Putamen (tissue), 1 donor: ENCODE results near the gene SCAMP1.
A peak's percentile ranks its signal among the peaks of the same experiment; 100 is the strongest.

ENCODE experiments used
- DNase-seq: peaks from one replicate; pipeline ENCODE4 v3.0.0-alpha.2; 2016; ENCODE audit warnings: low spot score

Gene SCAMP1

GRCh38 chr5:78496373-78496772 lies 136.0 kb downstream of the SCAMP1 start:
- DNase-seq, result no peak

- no peak for DNase-seq
These were observed 137.4 kb downstream of the SCAMP1 start for GRCh38 chr5:78497573-78498533.

- DNase-seq, result no peak
These were observed 139.1 kb downstream of the SCAMP1 start for GRCh38 chr5:78499485-78499884.

- DNase-seq, result no peak
These were observed 139.6 kb downstream of the SCAMP1 start for GRCh38 chr5:78500028-78500427.

- DNase-seq, result no peak
These were observed 140.5 kb downstream of the SCAMP1 start for GRCh38 chr5:78500871-78501270.

GRCh38 chr5:78501411-78502352 lies 141.3 kb downstream of the SCAMP1 start:
- no peak for DNase-seq

- no peak for DNase-seq
These were observed 143.7 kb downstream of the SCAMP1 start for GRCh38 chr5:78503958-78504653.

- peak; percentile 93 for DNase-seq
These were observed 144.6 kb downstream of the SCAMP1 start for GRCh38 chr5:78504704-78505677.

- DNase-seq, result no peak
These were observed 145.4 kb downstream of the SCAMP1 start for GRCh38 chr5:78505860-78506259.

- DNase-seq, result peak; percentile 50
These were observed 146.0 kb downstream of the SCAMP1 start for GRCh38 chr5:78506261-78507024.

GRCh38 chr5:78507531-78507930 lies 147.1 kb downstream of the SCAMP1 start:
- DNase-seq, result no peak

GRCh38 chr5:78508186-78508765 lies 147.9 kb downstream of the SCAMP1 start:
- no peak for DNase-seq

- no peak for DNase-seq
These were observed 148.9 kb downstream of the SCAMP1 start for GRCh38 chr5:78509145-78509865.

- DNase-seq, result no peak
These were observed 149.7 kb downstream of the SCAMP1 start for GRCh38 chr5:78509884-78510769.

GRCh38 chr5:78511121-78511906 lies 150.9 kb downstream of the SCAMP1 start:
- no peak for DNase-seq

GRCh38 chr5:78512435-78512834 lies 152.0 kb downstream of the SCAMP1 start:
- no peak for DNase-seq

- DNase-seq, result no peak
These were observed 153.0 kb downstream of the SCAMP1 start for GRCh38 chr5:78513441-78513840.
